MM.1S (cell line): ENCODE results near the gene COLQ.

Source experiments
- DNase-seq: peaks from one replicate; pipeline ENCODE4 v3.0.0-alpha.2; 2015
- H2AFZ ChIP-seq: fragments of 300-600 bp; sonication (generic); 2 replicates; pipeline ENCODE4 v1.6.0; 2016; ENCODE audit warnings: antibody characterized with exemption, low read length
- H3F3A ChIP-seq: fragments of 300-600 bp; sonication (generic); 2 replicates; pipeline ENCODE4 v1.6.1; 2016; ENCODE audit warnings: mild to moderate bottlenecking, antibody characterized with exemption, low read length, moderate library complexity, mixed read lengths; ENCODE audit not compliant: insufficient read depth
- H3K27ac ChIP-seq: fragments of 300-600 bp; sonication (generic); 2 replicates; pipeline ENCODE4 v1.5.1; 2016; ENCODE audit warnings: mild to moderate bottlenecking, low read length
- H3K27me3 ChIP-seq: fragments of 300-600 bp; sonication (generic); replicated peaks from 2 replicates; pipeline ENCODE4 v1.6.0; 2016; ENCODE audit warnings: low read length; ENCODE audit not compliant: insufficient read depth
- H3K36me3 ChIP-seq: fragments of 300-600 bp; sonication (generic); replicated peaks from 2 replicates; pipeline ENCODE4 v1.6.1; 2016; ENCODE audit warnings: mild to moderate bottlenecking, low read length, mixed read lengths; ENCODE audit not compliant: insufficient read depth
- H3K4me1 ChIP-seq: fragments of 300-600 bp; sonication (generic); 2 replicates; pipeline ENCODE4 v1.6.1; 2016; ENCODE audit warnings: low read length, mixed read lengths
- H3K4me2 ChIP-seq: fragments of 300-600 bp; sonication (generic); 2 replicates; pipeline ENCODE4 v1.6.0; 2016; ENCODE audit warnings: low read depth, low read length
- H3K4me3 ChIP-seq: fragments of 300-600 bp; sonication (generic); 2 replicates; pipeline ENCODE4 v1.5.1; 2016; ENCODE audit warnings: low read length, mixed read lengths
- H3K79me2 ChIP-seq: fragments of 300-600 bp; sonication (generic); 2 replicates; pipeline ENCODE4 v1.6.1; 2016; ENCODE audit warnings: mixed run types, low read length, mixed read lengths
- H3K9ac ChIP-seq: fragments of 300-600 bp; sonication (generic); 2 replicates; pipeline ENCODE4 v1.6.1; 2016; ENCODE audit warnings: low read length, mixed read lengths
- H3K9me2 ChIP-seq: fragments of 300-600 bp; sonication (generic); replicated peaks from 2 replicates; pipeline ENCODE4 v1.6.1; 2016; ENCODE audit warnings: mild to moderate bottlenecking, low read length, mixed read lengths; ENCODE audit not compliant: insufficient read depth
- H3K9me3 ChIP-seq: fragments of 300-600 bp; sonication (generic); replicated peaks from 2 replicates; pipeline ENCODE4 v1.6.1; 2016; ENCODE audit warnings: mild to moderate bottlenecking, low read length, mixed read lengths; ENCODE audit not compliant: insufficient read depth
- H4K20me1 ChIP-seq: fragments of 300-600 bp; sonication (generic); 2 replicates; pipeline ENCODE4 v1.6.1; 2016; ENCODE audit warnings: mild to moderate bottlenecking, low read length, moderate library complexity, mixed read lengths; ENCODE audit not compliant: insufficient read depth
- EZH2 ChIP-seq: fragments of 300-600 bp; sonication (generic); optimal IDR thresholded peaks from 2 replicates; pipeline ENCODE3; 2017; ENCODE audit warnings: low read depth, mild to moderate bottlenecking, antibody characterized with exemption, low read length, mixed read lengths
- EZH2phosphoT487 ChIP-seq: fragments of 300-600 bp; sonication (generic); IDR thresholded peaks from 2 replicates; pipeline ENCODE4 v1.6.1; 2018; ENCODE audit warnings: antibody characterized with exemption, low read length
- TF ChIP-seq, protein P1 (sequence below): fragments of 300-600 bp; sonication (generic); IDR thresholded peaks from 2 replicates; pipeline ENCODE4 v1.5.1; 2016; ENCODE audit warnings: antibody characterized with exemption, low read length, mixed read lengths

COLQ gene

DNA sequence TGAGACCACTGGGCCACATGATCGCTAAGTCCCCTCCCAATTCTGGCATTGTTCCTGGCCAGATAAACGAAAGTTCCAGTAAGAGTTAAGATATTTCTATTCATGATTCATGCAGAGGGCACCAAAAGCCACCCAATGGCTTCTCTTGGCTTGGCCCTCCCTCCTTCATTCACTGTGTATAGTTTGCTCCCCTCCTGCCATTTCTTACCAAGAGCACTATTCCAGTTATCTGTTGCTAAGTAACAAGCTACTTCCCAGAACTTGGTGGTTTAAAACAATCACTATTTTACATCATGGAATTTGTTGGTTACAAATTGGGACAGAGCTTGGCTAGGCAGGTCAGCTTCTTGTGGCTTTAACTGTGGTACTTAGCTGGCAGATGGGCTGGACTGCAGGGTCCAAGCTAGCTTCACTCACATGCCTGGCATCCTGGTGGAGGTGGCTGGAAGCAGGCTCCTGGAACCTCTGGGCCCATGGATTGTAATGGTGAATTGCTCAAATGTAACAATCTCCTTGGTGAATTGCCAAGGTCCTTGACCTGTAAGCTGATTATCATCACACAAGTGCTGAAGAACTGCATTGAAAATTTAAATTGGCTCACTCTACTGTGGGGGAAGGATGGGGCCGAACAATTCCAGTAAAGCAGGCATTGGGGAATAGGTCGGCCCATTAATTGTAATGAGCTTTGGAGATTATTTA, 77.5 kb downstream of the COLQ start:
- H3K4me1 ChIP-seq: no peaks in the 10 kb centered on the region
- 0 out of 2 replicates have a peak, but pooled peaks cover 4% of the 10 kb centered on the region for H3K36me3 ChIP-seq
- no peak overlapping the region for H3K4me2 ChIP-seq
- no peak overlapping the region for H3K27ac ChIP-seq
- H4K20me1 ChIP-seq: no peaks in the 10 kb centered on the region
- DNase-seq: no peak
- no peaks in the 10 kb centered on the region for H3F3A ChIP-seq
- no peaks in the 10 kb centered on the region for H3K9me3 ChIP-seq
- no peak overlapping the region for H2AFZ ChIP-seq
- TF ChIP-seq EZH2phosphoT487: no peak
- TF ChIP-seq, protein P1, sequence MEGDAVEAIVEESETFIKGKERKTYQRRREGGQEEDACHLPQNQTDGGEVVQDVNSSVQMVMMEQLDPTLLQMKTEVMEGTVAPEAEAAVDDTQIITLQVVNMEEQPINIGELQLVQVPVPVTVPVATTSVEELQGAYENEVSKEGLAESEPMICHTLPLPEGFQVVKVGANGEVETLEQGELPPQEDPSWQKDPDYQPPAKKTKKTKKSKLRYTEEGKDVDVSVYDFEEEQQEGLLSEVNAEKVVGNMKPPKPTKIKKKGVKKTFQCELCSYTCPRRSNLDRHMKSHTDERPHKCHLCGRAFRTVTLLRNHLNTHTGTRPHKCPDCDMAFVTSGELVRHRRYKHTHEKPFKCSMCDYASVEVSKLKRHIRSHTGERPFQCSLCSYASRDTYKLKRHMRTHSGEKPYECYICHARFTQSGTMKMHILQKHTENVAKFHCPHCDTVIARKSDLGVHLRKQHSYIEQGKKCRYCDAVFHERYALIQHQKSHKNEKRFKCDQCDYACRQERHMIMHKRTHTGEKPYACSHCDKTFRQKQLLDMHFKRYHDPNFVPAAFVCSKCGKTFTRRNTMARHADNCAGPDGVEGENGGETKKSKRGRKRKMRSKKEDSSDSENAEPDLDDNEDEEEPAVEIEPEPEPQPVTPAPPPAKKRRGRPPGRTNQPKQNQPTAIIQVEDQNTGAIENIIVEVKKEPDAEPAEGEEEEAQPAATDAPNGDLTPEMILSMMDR: no peak
- no peak for TF ChIP-seq EZH2
- H3K9ac ChIP-seq: no peak overlapping the region
- no peaks in the 10 kb centered on the region for H3K79me2 ChIP-seq
- H3K27me3 ChIP-seq: no peaks in the 10 kb centered on the region
- H3K4me3 ChIP-seq: no peak overlapping the region
- no peaks in the 10 kb centered on the region for H3K9me2 ChIP-seq

DNA sequence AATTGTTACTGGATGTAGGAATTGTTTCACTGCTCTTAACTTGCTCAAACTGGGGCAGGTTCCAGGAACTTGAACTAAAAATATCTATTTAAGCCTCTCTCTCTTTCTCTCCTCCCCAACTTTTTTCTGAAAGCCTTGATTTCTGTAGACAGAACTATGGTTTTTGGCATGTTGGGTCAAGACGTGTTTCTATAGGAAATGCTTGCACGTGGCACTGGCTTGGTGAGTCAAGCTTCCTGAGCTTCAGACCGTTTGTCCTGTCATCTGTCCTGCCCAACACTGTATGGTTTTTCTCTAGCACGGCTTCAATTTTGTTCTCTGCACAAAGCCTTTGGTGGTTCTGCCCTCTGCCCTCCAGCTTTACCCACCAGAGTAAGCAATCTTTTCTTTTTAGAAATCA, 80.6 kb downstream of the COLQ start:
- no peak for TF ChIP-seq EZH2
- no peak for TF ChIP-seq EZH2phosphoT487
- TF ChIP-seq, protein P1: no peak
- Histone ChIP-seq H3K79me2 (no peaks in the 10 kb centered on the region), H3F3A (no peaks in the 10 kb centered on the region), H3K4me2 (no peak overlapping the region), H3K4me3 (no peak overlapping the region), H2AFZ (no peak overlapping the region), H3K4me1 (no peaks in the 10 kb centered on the region), H3K36me3 (peaks cover 7% of the 10 kb centered on the region; the same call in 1 of the 2 replicates), H3K9me3 (no peaks in the 10 kb centered on the region), H3K27me3 (no peaks in the 10 kb centered on the region), H3K9me2 (no peaks in the 10 kb centered on the region), H4K20me1 (no peaks in the 10 kb centered on the region), H3K27ac (no peak overlapping the region), H3K9ac (no peak overlapping the region)
- no peak for DNase-seq

DNA sequence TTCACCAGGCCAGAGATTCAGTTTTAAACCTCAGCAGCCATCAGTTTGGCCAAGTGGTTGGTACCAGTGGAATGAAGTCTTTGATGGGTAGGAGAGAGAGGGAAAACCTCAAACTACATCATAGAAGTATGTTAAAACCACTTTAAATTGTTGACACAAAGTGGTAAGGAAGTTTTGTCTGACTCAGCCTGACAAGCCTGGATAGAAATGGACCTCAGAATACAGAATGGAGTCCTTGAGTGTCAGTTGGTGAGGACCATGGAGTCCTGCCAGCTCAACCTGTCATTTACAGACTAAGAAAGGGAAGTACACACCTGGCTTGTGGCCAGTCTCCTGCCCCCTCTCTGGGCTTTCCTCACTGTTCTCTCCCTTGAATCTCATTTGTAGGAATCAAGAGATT, 82.0 kb downstream of the COLQ start:
- H3F3A ChIP-seq: no peaks in the 10 kb centered on the region
- no peak overlapping the region for H3K4me3 ChIP-seq
- H2AFZ ChIP-seq: no peak overlapping the region
- no peaks in the 10 kb centered on the region for H3K4me1 ChIP-seq
- H3K79me2 ChIP-seq: no peaks in the 10 kb centered on the region
- no peak for TF ChIP-seq EZH2
- no peak for TF ChIP-seq EZH2phosphoT487
- TF ChIP-seq, protein P1: no peak
- no peak overlapping the region for H3K27ac ChIP-seq
- DNase-seq: no peak
- H3K9me3 ChIP-seq: no peaks in the 10 kb centered on the region
- H3K4me2 ChIP-seq: no peak overlapping the region
- H3K9ac ChIP-seq: no peak overlapping the region
- H4K20me1 ChIP-seq: no peaks in the 10 kb centered on the region
- no peaks in the 10 kb centered on the region for H3K9me2 ChIP-seq
- H3K36me3 ChIP-seq: peaks cover 7% of the 10 kb centered on the region; the same call in 1 of the 2 replicates
- no peaks in the 10 kb centered on the region for H3K27me3 ChIP-seq
